Measurements from ENCODE around the gene POP5.

The POP5 gene

DNA sequence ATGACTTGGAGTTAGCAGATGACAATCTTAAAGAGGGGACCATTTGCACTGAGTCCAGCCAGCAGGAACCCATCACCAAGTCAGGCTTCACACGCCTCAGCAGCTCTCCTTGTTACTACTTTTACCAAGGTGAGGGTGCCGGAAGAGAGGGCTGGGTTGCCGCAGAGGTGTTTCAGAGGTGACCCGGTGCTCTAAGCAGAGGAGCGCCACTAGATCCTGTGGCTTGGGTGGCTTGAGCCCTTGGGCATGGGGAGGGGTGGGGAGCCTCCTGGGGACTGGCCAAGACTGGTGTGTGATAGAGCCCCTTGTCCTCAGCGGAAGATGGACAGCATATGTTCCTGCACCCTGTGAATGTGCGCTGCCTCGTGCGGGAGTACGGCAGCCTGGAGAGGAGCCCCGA lies 17.7 kb downstream of the POP5 start:
- TF ChIP-seq, protein P1, sequence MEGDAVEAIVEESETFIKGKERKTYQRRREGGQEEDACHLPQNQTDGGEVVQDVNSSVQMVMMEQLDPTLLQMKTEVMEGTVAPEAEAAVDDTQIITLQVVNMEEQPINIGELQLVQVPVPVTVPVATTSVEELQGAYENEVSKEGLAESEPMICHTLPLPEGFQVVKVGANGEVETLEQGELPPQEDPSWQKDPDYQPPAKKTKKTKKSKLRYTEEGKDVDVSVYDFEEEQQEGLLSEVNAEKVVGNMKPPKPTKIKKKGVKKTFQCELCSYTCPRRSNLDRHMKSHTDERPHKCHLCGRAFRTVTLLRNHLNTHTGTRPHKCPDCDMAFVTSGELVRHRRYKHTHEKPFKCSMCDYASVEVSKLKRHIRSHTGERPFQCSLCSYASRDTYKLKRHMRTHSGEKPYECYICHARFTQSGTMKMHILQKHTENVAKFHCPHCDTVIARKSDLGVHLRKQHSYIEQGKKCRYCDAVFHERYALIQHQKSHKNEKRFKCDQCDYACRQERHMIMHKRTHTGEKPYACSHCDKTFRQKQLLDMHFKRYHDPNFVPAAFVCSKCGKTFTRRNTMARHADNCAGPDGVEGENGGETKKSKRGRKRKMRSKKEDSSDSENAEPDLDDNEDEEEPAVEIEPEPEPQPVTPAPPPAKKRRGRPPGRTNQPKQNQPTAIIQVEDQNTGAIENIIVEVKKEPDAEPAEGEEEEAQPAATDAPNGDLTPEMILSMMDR (IDR thresholded peaks at IDR 0.05; ENCODE audit: insufficient read depth, missing control alignments): no peak
- DNase-seq (ENCODE audit: insufficient read length, low spot score) (no peak), FAIRE-seq (no peak)

DNA sequence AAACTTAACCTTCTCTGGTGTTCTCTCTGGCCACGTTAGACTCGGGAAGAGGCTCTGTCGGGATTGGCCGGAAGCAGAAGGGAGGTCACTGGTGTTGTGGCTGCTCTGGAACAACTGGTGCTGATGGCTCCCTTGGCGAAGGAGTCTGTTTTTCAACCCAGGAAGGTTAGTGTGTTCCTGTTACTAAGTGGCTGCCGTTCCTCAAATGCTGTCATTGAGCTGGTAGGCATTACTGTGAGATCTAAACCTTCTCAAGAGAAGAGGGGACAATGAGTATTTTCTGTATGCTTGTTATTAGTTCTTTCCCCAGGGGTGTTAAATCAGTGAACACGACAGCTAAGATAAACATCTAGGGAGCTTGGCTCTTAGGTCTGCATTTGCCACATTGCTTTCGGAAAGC lies 18.3 kb downstream of the POP5 start:
- FAIRE-seq: no peak
- no peak for DNase-seq (ENCODE audit: insufficient read length, low spot score)
- TF ChIP-seq, protein P1 (IDR thresholded peaks at IDR 0.05; ENCODE audit: insufficient read depth, missing control alignments): no peak

DNA sequence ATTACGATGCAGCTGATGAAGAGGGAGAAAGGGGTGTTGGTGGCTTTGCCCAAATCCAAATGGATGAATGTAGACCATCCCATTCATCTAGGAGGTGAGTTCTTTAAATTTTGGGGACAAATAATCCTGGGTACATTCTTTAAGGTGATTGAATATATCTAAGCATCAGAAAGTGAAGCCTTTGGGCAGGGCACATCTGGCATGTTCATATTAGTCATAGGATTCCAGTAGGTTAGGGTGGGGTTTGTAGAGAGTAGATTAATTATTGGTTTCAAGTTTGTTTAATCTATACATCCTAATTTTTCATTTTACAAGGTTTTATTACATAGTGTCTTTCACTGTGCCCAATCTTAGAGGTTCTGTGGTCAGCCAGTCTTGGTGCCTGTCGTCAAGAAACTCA lies 23.6 kb downstream of the POP5 start:
- no peak for FAIRE-seq

DNA sequence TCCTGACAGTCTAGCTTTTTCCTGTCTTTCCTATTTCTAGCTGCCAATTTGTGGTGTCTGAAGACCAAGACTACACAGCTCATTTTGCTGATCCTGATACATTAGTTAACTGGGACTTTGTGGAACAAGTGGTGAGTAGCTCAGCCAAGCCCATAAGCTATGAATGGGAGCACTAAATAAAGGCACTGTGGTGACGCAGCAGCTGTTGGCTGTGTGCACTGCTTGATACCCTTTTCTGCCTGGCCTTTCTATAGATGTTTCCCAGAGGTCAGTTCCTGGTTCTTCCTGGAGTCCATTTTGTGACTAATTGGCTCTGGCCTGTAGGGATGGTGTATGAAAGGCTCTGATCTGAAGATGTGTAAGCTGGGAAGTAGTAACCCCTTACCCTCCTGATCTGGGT lies 26.5 kb downstream of the POP5 start:
- TF ChIP-seq, protein P1 (IDR thresholded peaks at IDR 0.05; ENCODE audit: insufficient read depth, missing control alignments): no peak
- DNase-seq (ENCODE audit: insufficient read length, low spot score) (no peak), FAIRE-seq (no peak)

More for the DNA sequence above, 23.6 kb downstream of the POP5 start:
- TF ChIP-seq, protein P1 (IDR thresholded peaks at IDR 0.05; ENCODE audit: insufficient read depth, missing control alignments): no peak
- no peak for DNase-seq (ENCODE audit: insufficient read length, low spot score)

DNA sequence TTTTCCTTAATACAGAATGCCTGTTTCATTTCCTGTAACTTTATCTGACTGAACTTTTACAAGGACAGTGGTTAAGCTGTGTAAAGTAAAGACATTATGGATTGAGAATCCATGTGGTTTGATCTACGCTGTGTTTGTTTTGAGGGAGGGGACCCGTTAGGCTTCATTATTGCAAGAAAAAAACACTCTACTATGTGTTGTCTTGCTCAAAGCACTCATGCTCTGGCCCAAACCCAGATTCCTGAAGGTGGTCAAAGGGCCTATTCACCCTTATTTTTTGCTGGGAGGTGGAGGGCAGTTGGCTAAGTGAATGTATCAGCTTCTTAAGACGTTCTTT lies 35.2 kb downstream of the POP5 start:
- TF ChIP-seq, protein P1 (IDR thresholded peaks at IDR 0.05; ENCODE audit: insufficient read depth, missing control alignments): no peak
- no peak for FAIRE-seq
- no peak for DNase-seq (ENCODE audit: insufficient read length, low spot score)

DNA sequence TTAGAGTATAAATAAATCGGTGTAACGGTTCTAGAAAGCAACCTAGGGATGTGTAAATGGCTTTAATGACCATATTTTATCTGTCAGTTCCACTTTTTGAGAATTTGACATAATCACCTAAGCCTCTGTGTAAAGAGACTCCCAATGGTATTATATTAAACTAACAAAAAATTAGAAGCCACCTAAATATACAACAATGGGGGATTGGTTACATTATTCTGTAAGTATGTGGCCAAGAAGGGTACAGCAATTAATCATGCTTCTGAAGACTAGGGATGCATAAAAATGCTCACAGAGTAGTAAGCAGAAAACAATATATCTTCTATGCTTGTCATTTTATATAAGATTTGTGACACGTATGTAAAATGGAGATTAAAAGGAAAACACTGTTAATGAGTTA lies 36.5 kb downstream of the POP5 start:
- no peak for DNase-seq (ENCODE audit: insufficient read length, low spot score)
- TF ChIP-seq, protein P1 (IDR thresholded peaks at IDR 0.05; ENCODE audit: insufficient read depth, missing control alignments): no peak
- no peak for FAIRE-seq

DNA sequence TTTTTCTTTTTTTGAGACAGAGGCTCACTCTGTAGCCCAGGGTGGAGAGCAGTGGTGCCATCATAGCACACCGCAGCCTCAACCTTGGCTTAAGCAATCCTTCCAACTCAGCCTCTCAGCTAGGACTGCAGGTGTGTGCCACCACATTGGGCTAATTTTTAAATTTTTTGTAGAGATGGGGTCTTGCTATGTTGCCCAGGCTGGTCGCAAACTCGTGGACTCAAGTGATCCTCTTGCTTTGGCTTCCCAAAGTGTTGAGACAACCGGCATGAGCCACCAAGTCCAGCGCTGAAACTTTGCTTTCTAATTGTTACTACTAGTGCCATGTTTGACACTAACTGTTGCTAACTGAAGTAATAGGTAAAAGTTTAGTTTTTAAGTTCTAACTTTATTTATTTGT lies 39.0 kb downstream of the POP5 start:
- FAIRE-seq (no peak), DNase-seq (ENCODE audit: insufficient read length, low spot score) (no peak)
- TF ChIP-seq, protein P1 (IDR thresholded peaks at IDR 0.05; ENCODE audit: insufficient read depth, missing control alignments): no peak

All from D721Med (cell line).